ENCODE results near the gene NBEAL1.
"Not testable (repeated sequence)": the region's sequence is repeated elsewhere in the genome, so short reads cannot be mapped to it uniquely, and the experiment has no call there.

GRCh38 chr2:203191026-203191425 lies 176.4 kb downstream of the NBEAL1 start:
- not testable (repeated sequence) for TF ChIP-seq CTCF, POLR2A (IDR thresholded peaks at IDR 0.05)
